Measurements from ENCODE around the gene TMEM187. TPM values are rescaled to one million over a fixed set of nuclear protein-coding genes. Genes with fewer than 3 reads are reported as not detected.

TMEM187 gene
- total RNA-seq, 1 donor from 2014 or later, result 19.2 TPM

- Mint-ChIP-seq H3K4me3 (ENCODE audit: unreplicated experiment) (no peak overlapping the region), H3K36me3 (ENCODE audit: unreplicated experiment) (peaks cover 5% of the 10 kb centered on the region), H3K4me1 (ENCODE audit: unreplicated experiment) (peaks cover 20% of the 10 kb centered on the region), H3K27me3 (ENCODE audit: unreplicated experiment) (no peaks in the 10 kb centered on the region), H3K27ac (ENCODE audit: unreplicated experiment) (no peak overlapping the region), H3K9me3 (ENCODE audit: unreplicated experiment) (no peaks in the 10 kb centered on the region)
- TF ChIP-seq CTCF (IDR thresholded peaks at IDR 0.05), result no peak
- no peak for DNase-seq (ENCODE audit: extremely low spot score, unreplicated experiment)
Measured at GRCh38 chrX:153931748-153932147, 40.8 kb upstream of the TMEM187 start.

GRCh38 chrX:153932220-153932915 lies 40.2 kb upstream of the TMEM187 start:
- Mint-ChIP-seq H3K4me3 (ENCODE audit: unreplicated experiment) (no peak overlapping the region), H3K27me3 (ENCODE audit: unreplicated experiment) (no peaks in the 10 kb centered on the region), H3K36me3 (ENCODE audit: unreplicated experiment) (peaks cover 5% of the 10 kb centered on the region), H3K4me1 (ENCODE audit: unreplicated experiment) (peaks cover 14% of the 10 kb centered on the region), H3K27ac (ENCODE audit: unreplicated experiment) (no peak overlapping the region), H3K9me3 (ENCODE audit: unreplicated experiment) (no peaks in the 10 kb centered on the region)
- DNase-seq (ENCODE audit: extremely low spot score, unreplicated experiment), result no peak
- no peak for TF ChIP-seq CTCF (IDR thresholded peaks at IDR 0.05)

- Mint-ChIP-seq H3K9me3 (ENCODE audit: unreplicated experiment) (no peaks in the 10 kb centered on the region), H3K27ac (ENCODE audit: unreplicated experiment) (no peak overlapping the region), H3K27me3 (ENCODE audit: unreplicated experiment) (no peaks in the 10 kb centered on the region), H3K36me3 (ENCODE audit: unreplicated experiment) (peaks cover 5% of the 10 kb centered on the region), H3K4me3 (ENCODE audit: unreplicated experiment) (peak overlapping the region; percentile 81), H3K4me1 (ENCODE audit: unreplicated experiment) (peaks cover 8% of the 10 kb centered on the region)
- no peak for DNase-seq (ENCODE audit: extremely low spot score, unreplicated experiment)
- no peak for TF ChIP-seq CTCF (IDR thresholded peaks at IDR 0.05)
Measured at GRCh38 chrX:153933748-153934147, 38.8 kb upstream of the TMEM187 start.

GRCh38 chrX:153934148-153934761 lies 38.3 kb upstream of the TMEM187 start:
- DNase-seq (ENCODE audit: extremely low spot score, unreplicated experiment), result no peak
- Mint-ChIP-seq H3K9me3 (ENCODE audit: unreplicated experiment) (no peaks in the 10 kb centered on the region), H3K27me3 (ENCODE audit: unreplicated experiment) (no peaks in the 10 kb centered on the region), H3K36me3 (ENCODE audit: unreplicated experiment) (peaks cover 5% of the 10 kb centered on the region), H3K27ac (ENCODE audit: unreplicated experiment) (no peak overlapping the region), H3K4me1 (ENCODE audit: unreplicated experiment) (peaks cover 8% of the 10 kb centered on the region), H3K4me3 (ENCODE audit: unreplicated experiment) (peak overlapping the region; percentile 81)
- TF ChIP-seq CTCF (IDR thresholded peaks at IDR 0.05), result no peak

GRCh38 chrX:153934762-153935325 lies 37.7 kb upstream of the TMEM187 start, which contains the start of gene NAA10:
TSS of gene NAA10 (minus strand) at chrX:153935037. CDS start at chrX:153934904, 133 bp downstream.
- Mint-ChIP-seq H3K27me3 (ENCODE audit: unreplicated experiment) (no peaks in the 10 kb centered on the region), H3K4me3 (ENCODE audit: unreplicated experiment) (peak within 1 kb of the TSS; percentile 81), H3K9me3 (ENCODE audit: unreplicated experiment) (no peaks in the 10 kb centered on the region), H3K27ac (ENCODE audit: unreplicated experiment) (no peak within 1 kb of the TSS), H3K36me3 (ENCODE audit: unreplicated experiment) (peaks cover 5% of the 10 kb centered on the region), H3K4me1 (ENCODE audit: unreplicated experiment) (peaks cover 11% of the 10 kb centered on the region)
- DNase-seq (ENCODE audit: extremely low spot score, unreplicated experiment), result peak; percentile 90
- TF ChIP-seq CTCF (IDR thresholded peaks at IDR 0.05), result no peak

All from osteocyte (in vitro differentiated cells).